GM18873 (cell line): ENCODE measurements around the gene SRR.
A peak's percentile ranks its signal among the peaks of the same experiment; 100 is the strongest.
"Not testable (repeated sequence)": the region's sequence is repeated elsewhere in the genome, so short reads cannot be mapped to it uniquely, and the experiment has no call there.

Experiments used
- ATAC-seq: cut with Tn5 transposase; IDR thresholded peaks from one replicate; pipeline ENCODE4 v1.9.1; 2021; ENCODE audit warnings: mild to moderate bottlenecking, moderate library complexity, moderate number of reproducible peaks; ENCODE audit not compliant: unreplicated experiment, low FRiP score

SRR gene

GRCh38 chr17:2283302-2283701 is 20.4 kb upstream of the SRR start:
- ATAC-seq: no peak

GRCh38 chr17:2289878-2290478 is 13.8 kb upstream of the SRR start:
- no peak for ATAC-seq

DNA sequence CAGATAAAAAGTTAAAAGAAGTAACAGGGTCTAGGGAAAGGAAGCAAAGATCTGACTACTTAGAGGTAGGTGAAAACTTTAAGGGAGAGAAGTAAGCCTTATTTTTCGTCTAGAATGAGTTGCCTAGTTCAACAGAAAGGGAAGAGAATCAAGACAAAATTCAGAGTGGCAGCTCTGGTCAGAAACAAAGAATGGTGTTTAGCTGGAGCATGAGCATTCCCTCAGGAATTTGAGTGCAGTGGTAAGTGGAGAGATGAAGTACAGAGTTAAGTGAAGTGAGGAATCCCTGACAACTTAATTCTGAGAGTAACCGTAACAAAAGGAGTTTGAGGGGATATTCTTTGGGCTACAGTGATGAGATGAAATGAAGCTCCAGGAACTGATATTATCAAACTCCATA is 11.7 kb upstream of the SRR start:
- no peak for ATAC-seq

- no peak for ATAC-seq
Measured at GRCh38 chr17:2295575-2295974, 8.2 kb upstream of the SRR start.

DNA sequence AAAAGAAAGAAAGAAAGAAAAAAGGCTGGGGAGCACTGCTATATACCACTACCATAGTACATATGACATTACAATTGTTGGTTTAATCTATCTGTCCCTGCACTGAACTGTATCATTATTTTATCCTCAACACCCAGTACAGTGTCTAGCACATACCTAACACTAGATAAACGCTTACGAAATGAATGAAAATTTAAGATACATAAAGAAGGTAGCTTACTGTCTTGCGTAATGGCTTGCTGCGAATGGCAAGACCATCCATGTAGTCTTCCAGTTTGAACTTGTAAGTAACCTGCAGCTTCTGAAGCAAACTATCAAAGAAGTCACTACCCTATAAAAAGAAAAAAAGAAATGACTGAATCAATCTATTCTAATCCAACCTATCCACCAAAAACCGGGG is 6.7 kb upstream of the SRR start:
- ATAC-seq: no peak

- no peak for ATAC-seq
Measured at GRCh38 chr17:2299136-2299535, 4.6 kb upstream of the SRR start.

- ATAC-seq: no peak
Measured at GRCh38 chr17:2299756-2300155, 4.0 kb upstream of the SRR start.

DNA sequence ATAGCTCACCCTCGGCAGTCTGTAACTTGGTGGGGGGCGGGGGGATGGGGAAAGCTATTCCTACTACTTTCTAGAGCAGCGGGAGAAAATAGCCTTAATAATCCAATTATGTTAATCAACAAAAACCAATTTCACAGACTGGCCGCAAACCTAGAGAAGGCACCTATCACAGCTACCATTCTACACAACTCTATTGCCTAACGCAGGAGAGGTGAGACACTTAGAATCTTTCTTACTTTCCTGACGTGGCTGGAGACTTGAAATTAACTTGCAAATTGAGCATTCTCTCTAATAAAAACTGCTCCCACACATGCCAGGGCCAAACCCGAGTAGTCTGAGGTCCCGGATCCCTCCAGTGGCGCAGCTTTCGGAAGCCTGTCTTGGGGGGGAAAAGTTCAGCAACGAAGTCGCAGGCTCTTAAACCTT is 959 bp upstream of the SRR start:
- ATAC-seq: peak; percentile 11

DNA sequence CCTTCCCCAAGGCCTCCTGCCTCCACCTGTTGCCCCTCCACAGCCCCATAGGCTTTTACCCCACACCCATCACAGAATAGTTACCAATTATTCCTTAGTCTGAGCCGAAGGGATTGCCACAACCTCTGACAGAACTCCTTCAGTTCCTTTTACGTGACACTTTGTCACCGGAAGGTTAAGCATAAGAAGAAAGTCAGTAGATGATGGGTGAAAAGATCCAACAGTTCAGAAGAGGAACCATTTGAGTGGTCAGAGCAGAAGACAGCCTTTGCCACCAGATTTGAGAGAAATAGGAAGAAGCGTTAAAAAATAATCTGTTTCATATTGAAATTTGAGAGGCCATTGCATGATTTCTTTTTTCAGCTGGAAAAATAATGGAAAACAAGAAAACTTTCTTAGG is 1.2 kb downstream of the SRR start:
- no peak for ATAC-seq

- no peak for ATAC-seq
Measured at GRCh38 chr17:2309338-2310154, 5.8 kb downstream of the SRR start.

GRCh38 chr17:2312736-2313135 is 9.0 kb downstream of the SRR start:
- ATAC-seq: no peak

DNA sequence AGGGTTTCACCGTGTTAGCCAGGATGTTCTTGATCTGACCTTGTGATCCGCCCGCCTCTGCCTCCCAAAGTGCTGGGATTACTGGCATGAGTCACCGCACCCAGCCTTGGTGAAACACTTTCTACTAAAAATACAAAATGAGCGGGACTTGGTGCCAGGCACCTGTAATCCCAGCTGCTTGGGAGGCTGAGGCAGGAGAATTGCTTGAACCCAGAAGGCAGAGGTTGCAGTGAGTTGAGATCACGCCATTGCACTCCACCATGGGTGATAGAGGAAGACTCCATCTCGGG is 13.1 kb downstream of the SRR start:
- ATAC-seq: not testable (repeated sequence)

DNA sequence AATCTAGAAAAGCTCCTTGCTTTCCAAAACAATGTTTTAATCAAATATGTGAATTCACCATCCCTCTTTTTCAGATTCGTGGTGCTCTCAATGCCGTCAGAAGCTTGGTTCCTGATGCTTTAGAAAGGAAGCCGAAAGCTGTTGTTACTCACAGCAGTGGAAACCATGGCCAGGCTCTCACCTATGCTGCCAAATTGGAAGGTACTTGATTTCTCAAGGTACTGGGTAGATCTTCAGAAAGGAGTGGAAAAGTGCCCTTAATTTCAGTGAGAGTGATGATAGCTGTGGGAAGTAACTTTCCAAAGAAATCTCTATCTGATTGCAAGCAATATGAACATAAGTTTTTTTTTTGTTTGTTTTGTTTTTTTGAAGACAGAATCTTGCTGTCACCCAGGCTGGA is 14.0 kb downstream of the SRR start:
- no peak for ATAC-seq

DNA sequence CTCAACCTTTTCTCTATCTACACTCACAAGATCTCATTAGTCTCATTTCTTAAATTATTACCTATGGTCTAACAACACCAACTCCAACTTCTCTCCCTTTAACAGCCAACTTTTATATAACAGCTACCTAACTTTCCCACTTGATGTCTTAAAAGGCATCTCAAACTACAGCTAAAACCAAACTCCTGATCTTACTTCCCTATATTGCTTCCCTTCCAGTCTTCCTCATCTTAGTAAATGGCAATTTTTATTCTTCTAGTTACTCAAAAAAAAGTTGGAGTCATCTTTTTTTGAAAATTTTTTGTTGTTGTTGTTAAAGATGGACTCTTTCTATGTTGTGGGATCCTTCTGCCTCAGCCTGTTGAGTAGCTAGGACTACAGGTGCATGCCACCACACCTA is 15.3 kb downstream of the SRR start:
- no peak for ATAC-seq

DNA sequence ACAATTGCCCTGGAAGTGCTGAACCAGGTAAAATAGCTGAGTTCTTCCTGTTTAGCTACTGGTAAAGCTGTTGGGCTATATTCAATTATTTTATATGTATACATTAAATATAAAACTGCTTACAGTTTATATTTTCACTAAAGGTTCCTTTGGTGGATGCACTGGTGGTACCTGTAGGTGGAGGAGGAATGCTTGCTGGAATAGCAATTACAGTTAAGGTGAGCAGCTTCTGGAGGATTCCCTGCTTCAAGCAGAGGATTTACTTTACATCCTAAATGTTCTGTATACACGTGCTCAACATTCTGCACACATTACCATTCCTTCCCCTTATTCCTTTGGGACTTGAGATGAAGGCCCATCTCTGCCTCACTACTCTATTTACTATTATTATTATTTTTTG is 17.6 kb downstream of the SRR start:
- ATAC-seq: no peak

DNA sequence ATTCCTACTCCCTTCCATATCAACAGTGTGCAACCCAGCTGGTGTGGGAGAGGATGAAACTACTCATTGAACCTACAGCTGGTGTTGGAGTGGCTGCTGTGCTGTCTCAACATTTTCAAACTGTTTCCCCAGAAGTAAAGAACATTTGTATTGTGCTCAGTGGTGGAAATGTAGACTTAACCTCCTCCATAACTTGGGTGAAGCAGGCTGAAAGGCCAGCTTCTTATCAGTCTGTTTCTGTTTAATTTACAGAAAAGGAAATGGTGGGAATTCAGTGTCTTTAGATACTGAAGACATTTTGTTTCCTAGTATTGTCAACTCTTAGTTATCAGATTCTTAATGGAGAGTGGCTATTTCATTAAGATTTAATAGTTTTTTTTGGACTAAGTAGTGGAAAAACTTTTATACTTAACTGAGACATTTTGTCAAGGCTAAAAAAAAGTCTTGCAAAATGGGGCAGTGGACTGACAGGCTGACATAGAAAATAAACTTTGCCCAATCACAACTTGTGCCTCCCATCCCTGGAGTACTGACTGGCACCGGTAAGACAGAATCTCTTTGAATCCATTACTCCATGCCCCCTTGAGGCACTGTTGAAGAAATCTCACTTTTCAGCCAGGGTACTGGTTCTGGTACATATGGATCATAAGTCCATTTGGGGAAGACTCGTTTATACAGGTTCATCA is 20.0 kb downstream of the SRR start:
- ATAC-seq: no peak

DNA sequence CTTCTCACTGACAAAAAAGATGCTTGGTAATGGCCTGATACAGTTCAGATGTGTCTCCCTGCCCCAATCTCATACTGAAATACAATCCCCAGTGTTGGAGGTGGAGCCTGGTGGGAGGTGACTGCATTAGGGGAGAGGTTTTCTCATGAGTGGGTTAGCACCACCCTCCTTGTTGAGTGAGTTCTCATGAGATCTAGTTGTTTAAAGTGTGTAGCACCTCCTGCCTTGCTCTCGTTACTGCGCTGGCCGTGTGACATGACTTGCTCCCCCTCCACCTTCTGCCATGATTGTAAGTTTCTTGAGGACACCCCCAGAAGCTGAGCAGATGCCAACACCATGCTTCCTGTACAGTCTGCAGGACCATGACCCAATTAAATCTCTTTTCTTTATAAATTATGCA is 27.6 kb downstream of the SRR start:
- no peak for ATAC-seq

GRCh38 chr17:2335726-2336214 is 32.0 kb downstream of the SRR start:
- no peak for ATAC-seq

DNA sequence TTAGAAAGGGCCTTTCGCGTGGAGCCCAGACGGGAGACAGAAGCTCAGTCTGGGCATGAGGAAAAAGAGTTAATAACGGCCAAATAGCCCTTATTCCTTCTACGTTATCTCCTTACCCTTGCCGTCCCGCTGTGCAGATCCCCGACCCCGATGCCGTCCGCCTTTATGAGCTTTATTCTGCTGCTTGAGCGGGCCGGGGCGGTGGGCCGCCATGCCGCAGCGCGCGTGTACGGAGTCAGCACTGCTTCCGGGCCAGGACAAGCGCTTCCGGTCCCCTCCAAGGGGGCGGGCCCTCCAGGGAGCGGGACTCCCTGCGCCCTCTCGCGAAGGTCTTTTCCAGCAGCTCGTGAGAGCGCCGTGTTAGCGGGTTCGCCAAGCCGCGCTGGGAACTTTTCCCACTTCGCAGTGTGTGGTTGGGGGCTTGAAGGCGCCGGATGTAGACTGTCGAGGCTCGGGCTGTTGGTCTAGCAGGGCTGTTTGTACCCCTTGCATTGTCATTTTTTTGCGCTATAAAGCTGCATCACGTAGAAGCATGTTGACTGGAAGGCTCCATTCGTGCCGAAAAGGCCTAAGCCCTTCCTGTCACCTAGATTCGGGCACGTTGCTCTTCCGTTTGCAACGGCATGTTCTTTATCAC is 32.6 kb downstream of the SRR start, which contains the start of gene TSR1:
TSR1 (minus strand) TSS at position 243 of the 637 bp plus-strand sequence; CDS start at position 213, 30 bp downstream.
- ATAC-seq: peak; percentile 66

DNA sequence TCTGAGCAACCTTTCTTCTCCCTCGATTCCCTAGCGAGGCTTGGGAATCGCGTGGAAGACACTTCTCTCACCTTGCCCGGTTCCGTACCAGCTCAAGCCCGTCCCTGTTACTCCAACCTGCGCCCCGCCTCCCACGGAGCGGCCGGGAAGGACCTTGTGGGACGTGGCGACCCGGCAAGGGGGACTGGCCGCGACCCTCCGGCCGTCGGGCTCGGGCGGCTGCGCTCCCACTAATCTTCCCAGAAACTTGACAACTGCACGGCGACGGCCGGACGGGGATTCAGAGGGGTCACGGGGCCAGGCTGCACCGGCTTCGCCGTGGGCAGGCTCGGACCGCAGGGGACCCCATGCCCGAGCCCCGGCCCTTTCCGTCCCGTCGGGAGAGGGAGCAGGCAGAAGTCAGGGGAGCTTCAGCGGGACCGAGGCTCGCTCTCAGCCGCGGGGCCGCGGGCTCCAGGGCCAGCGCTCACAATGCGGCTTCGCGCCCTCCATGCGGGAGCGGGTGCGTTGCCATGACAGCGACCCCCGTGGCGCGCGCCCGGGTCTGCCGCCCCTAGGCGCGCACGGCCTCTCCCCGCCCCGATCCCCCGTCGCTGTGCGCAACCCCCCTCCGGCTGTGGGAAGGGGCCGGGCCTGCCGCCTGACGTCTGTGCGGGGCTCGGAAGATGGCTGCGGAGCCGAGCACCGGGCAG is 33.2 kb downstream of the SRR start, which contains the start of gene SGSM2:
SGSM2 (plus strand) TSS at position 650 of the 692 bp plus-strand sequence. CDS start 188 bp downstream, outside the sequence.
- ATAC-seq: peak; percentile 12
